HG03159 (cell line): Measurements from ENCODE around the gene UTP4.
A peak's percentile ranks its signal among the peaks of the same experiment; 100 is the strongest.

Experiments used
- ATAC-seq: cut with Tn5 transposase; IDR thresholded peaks from one replicate; pipeline ENCODE4 v1.9.1; 2021; ENCODE audit warnings: mild to moderate bottlenecking, moderate library complexity; ENCODE audit not compliant: unreplicated experiment

The UTP4 gene

GRCh38 chr16:69169607-69170352 is 37.3 kb downstream of the UTP4 start:
- no peak for ATAC-seq

GRCh38 chr16:69171325-69172084 is 39.1 kb downstream of the UTP4 start:
- ATAC-seq: no peak

GRCh38 chr16:69176033-69176800 is 43.8 kb downstream of the UTP4 start:
- ATAC-seq: no peak

GRCh38 chr16:69179328-69180010 is 47.0 kb downstream of the UTP4 start:
- ATAC-seq: no peak

- ATAC-seq: no peak
Measured at GRCh38 chr16:69180011-69180338, 47.5 kb downstream of the UTP4 start.

GRCh38 chr16:69182730-69183416 is 50.4 kb downstream of the UTP4 start:
- ATAC-seq: no peak

GRCh38 chr16:69186642-69187445 is 54.4 kb downstream of the UTP4 start, which contains the start of gene SNTB2:
Gene SNTB2 (plus strand): TSS chr16:69187164. CDS start chr16:69187167, 3 bp downstream.
- peak; percentile 83 for ATAC-seq

- peak; percentile 27 for ATAC-seq
Measured at GRCh38 chr16:69187446-69188235, 55.2 kb downstream of the UTP4 start.

GRCh38 chr16:69188236-69188549 is 55.7 kb downstream of the UTP4 start:
- no peak for ATAC-seq

- no peak for ATAC-seq
Measured at GRCh38 chr16:69188716-69189115, 56.3 kb downstream of the UTP4 start.

GRCh38 chr16:69190046-69190588 is 57.7 kb downstream of the UTP4 start:
- ATAC-seq: no peak

- no peak for ATAC-seq
Measured at GRCh38 chr16:69190598-69190997, 58.1 kb downstream of the UTP4 start.

GRCh38 chr16:69191136-69191535 is 58.7 kb downstream of the UTP4 start:
- no peak for ATAC-seq

GRCh38 chr16:69193855-69194254 is 61.4 kb downstream of the UTP4 start:
- ATAC-seq: no peak

GRCh38 chr16:69194488-69194887 is 62.0 kb downstream of the UTP4 start:
- ATAC-seq: no peak

GRCh38 chr16:69195369-69196029 is 63.0 kb downstream of the UTP4 start:
- ATAC-seq: no peak

- no peak for ATAC-seq
Measured at GRCh38 chr16:69197573-69197972, 65.1 kb downstream of the UTP4 start.

GRCh38 chr16:69199382-69199781 is 66.9 kb downstream of the UTP4 start:
- ATAC-seq: no peak
